ENCODE measurements around the gene LENG8. TPM values are rescaled to one million over a fixed set of nuclear protein-coding genes. Genes with fewer than 3 reads are reported as not detected.

Gene LENG8
- total RNA-seq, 1 experiment from 2014 or later, result 196 TPM

GRCh38 chr19:54465426-54466109, 16.6 kb downstream of the LENG8 start:
- Histone ChIP-seq H3K36me3 (ENCODE audit: control insufficient read depth in 1 of 2, insufficient read depth in 2 of 2, low read length in 2 of 2) (peaks cover 7% of the 10 kb centered on the region in 2 experiments; a peak in 3 of 4 replicates), H3K27ac (ENCODE audit: low read depth, low read length) (peak overlapping the region; percentile 18; the same call in 1 of the 2 replicates), H4K20me1 (ENCODE audit: insufficient read depth) (no peaks in the 10 kb centered on the region), H3K9me3 (ENCODE audit: control insufficient read depth in 1 of 2, insufficient read depth in 1 of 2, low read depth in 1 of 2, low read length in 2 of 2) (no peaks in the 10 kb centered on the region), H3K27me3 (ENCODE audit: insufficient read depth, low read length) (no peaks in the 10 kb centered on the region), H3K9me2 (ENCODE audit: insufficient read depth) (no peaks in the 10 kb centered on the region), H3K79me2 (ENCODE audit: insufficient read depth, low read length) (peaks cover 23% of the 10 kb centered on the region), H3K4me3 (replicated peaks in 1 of 2; ENCODE audit: low read depth in 1 of 2, low read length in 2 of 2) (no peak overlapping the region), H2AFZ (ENCODE audit: low read depth, low read length, poor library complexity, severe bottlenecking) (no peak overlapping the region), H3K9ac (ENCODE audit: low read length) (no peak overlapping the region), H3K4me2 (ENCODE audit: low read length) (no peak overlapping the region), H3K4me1 (ENCODE audit: control insufficient read depth in 1 of 2, insufficient read depth in 2 of 2, low read length in 2 of 2) (peaks cover 7 to 26% of the 10 kb centered on the region in 2 experiments; a peak in 3 of 4 replicates)
- no TSS peak for BruUV-seq (replicated peaks)
- CTCF ChIA-PET, result interaction anchor here (1.1 kb wide), 1 partner anchor 12 kb away, joined by 4 read pairs; no protein-coding TSS in a partner anchor
- intact Hi-C loops (cut with micrococcal nuclease), result no loop called here
- no peak for DNase-seq (ENCODE audit: low read depth, low spot score)
- no peak for ATAC-seq
- RAD21 ChIA-PET (ENCODE audit: low non-redundant PET in 1 of 2, low total read pairs in 2 of 2, uncharacterized antibody in 2 of 2, unreplicated experiment in 2 of 2), result no interaction called here
- POLR2A ChIA-PET, result interaction anchor here (2.3 kb wide), 1 partner anchor 17 kb away, joined by 5 read pairs; the partner anchor contains the start of gene LENG8
- TF ChIP-seq SIN3A (IDR thresholded peaks at IDR 0.05; ENCODE audit: low read depth) (no peak), TCF7L2 (IDR thresholded peaks at IDR 0.05; ENCODE audit: borderline replicate concordance, extremely low read depth, insufficient read depth, insufficient read length) (no peak), CEBPB (IDR thresholded peaks at IDR 0.05; ENCODE audit: low read depth) (no peak), ZFX (IDR thresholded peaks at IDR 0.05) (no peak), YY1 (IDR thresholded peaks at IDR 0.05; ENCODE audit: extremely low read depth, insufficient replicate concordance, low read depth, low read length) (no peak), SRF (IDR thresholded peaks at IDR 0.05; ENCODE audit: low read depth) (no peak), EZH2phosphoT487 (IDR thresholded peaks at IDR 0.05; ENCODE audit: borderline replicate concordance) (no peak), JUND (IDR thresholded peaks at IDR 0.05) (no peak), CBX3 (IDR thresholded peaks at IDR 0.05; ENCODE audit: low read depth) (no peak), POLR2AphosphoS5 (IDR thresholded peaks at IDR 0.05; ENCODE audit: low read depth, low read length) (no peak), ATF3 (IDR thresholded peaks at IDR 0.05) (no peak), ELF1 (IDR thresholded peaks at IDR 0.05; ENCODE audit: borderline replicate concordance, low read depth) (no peak), FOSL1 (IDR thresholded peaks at IDR 0.05; ENCODE audit: low read depth) (no peak), CTCF (IDR thresholded peaks at IDR 0.05 in 2 of 3, conservative IDR thresholded peaks at IDR 0.05 in 1 of 3; ENCODE audit: borderline replicate concordance in 1 of 3, insufficient read depth in 1 of 3, low read depth in 2 of 3, low read length in 2 of 3) (no peak), MAX (IDR thresholded peaks at IDR 0.05) (no peak), ZBTB33 (IDR thresholded peaks at IDR 0.05; ENCODE audit: extremely low read depth, insufficient replicate concordance, low read length) (no peak), POLR2A (IDR thresholded peaks at IDR 0.05; ENCODE audit: borderline replicate concordance, extremely low read depth, insufficient read depth, insufficient read length) (no peak), EGR1 (IDR thresholded peaks at IDR 0.05; ENCODE audit: low read depth) (no peak), EZH2 (IDR thresholded peaks at IDR 0.05) (no peak), SP1 (IDR thresholded peaks at IDR 0.05; ENCODE audit: low read depth) (no peak)

Data from HCT116 (cell line).